H9 (cell line): ENCODE measurements around the gene GAK. TPM values are rescaled to one million over a fixed set of nuclear protein-coding genes. Genes with fewer than 3 reads are reported as not detected.

Experiments used
- DNase-seq: peaks from one replicate; pipeline ENCODE4 v3.0.0-alpha.2; 2017
- H2AFZ ChIP-seq: one replicate; pipeline ENCODE4 v1.6.1; 2013; ENCODE audit warnings: mild to moderate bottlenecking, low read length, control low read depth, moderate library complexity
- H2AK5ac ChIP-seq: 2 replicates; pipeline ENCODE4 v1.6.1; 2013; ENCODE audit warnings: low read length, control low read depth, mixed read lengths; ENCODE audit not compliant: insufficient read length
- H2BK120ac ChIP-seq: one replicate; pipeline ENCODE4 v1.6.1; 2013; ENCODE audit warnings: low read depth, mild to moderate bottlenecking, low read length, control low read depth, inconsistent platforms; ENCODE audit not compliant: poor library complexity, severe bottlenecking
- H2BK12ac ChIP-seq: 2 replicates; pipeline ENCODE4 v1.6.1; 2013; ENCODE audit warnings: low read length, control low read depth, mixed read lengths, low read depth; ENCODE audit not compliant: insufficient read length
- H2BK15ac ChIP-seq: 2 replicates; pipeline ENCODE4 v1.6.1; 2013; ENCODE audit warnings: low read depth, low read length, control low read depth
- H2BK20ac ChIP-seq: one replicate; pipeline ENCODE4 v1.6.1; 2013; ENCODE audit warnings: low read depth, mild to moderate bottlenecking, low read length, control low read depth, inconsistent platforms; ENCODE audit not compliant: poor library complexity, severe bottlenecking
- H2BK5ac ChIP-seq: 2 replicates; pipeline ENCODE4 v1.6.1; 2013; ENCODE audit warnings: low read length, control low read depth, mixed read lengths; ENCODE audit not compliant: insufficient read length
- H3K14ac ChIP-seq: 2 replicates; pipeline ENCODE4 v1.6.1; 2013; ENCODE audit warnings: low read length, control low read depth; ENCODE audit not compliant: insufficient read depth
- H3K18ac ChIP-seq: 2 replicates; pipeline ENCODE4 v1.6.1; 2013; ENCODE audit warnings: low read depth, mild to moderate bottlenecking, mixed read lengths, low read length, control low read depth; ENCODE audit not compliant: insufficient read length
- H3K23ac ChIP-seq: 2 replicates; pipeline ENCODE4 v1.6.1; 2013; ENCODE audit warnings: low read length, control low read depth, mixed read lengths, low read depth; ENCODE audit not compliant: insufficient read length
- H3K23me2 ChIP-seq: 2 replicates; pipeline ENCODE4 v1.6.1; 2013; ENCODE audit warnings: low read depth, mild to moderate bottlenecking, mixed read lengths, low read length, control low read depth; ENCODE audit not compliant: insufficient read length, poor library complexity, severe bottlenecking
- H3K27ac ChIP-seq: 2 replicates; pipeline ENCODE4 v1.5.1; 2013; ENCODE audit warnings: low read length, control low read depth, mixed read lengths, low read depth; ENCODE audit not compliant: insufficient read length
- H3K27me3 ChIP-seq: 2 replicates; pipeline ENCODE4 v1.6.1; 2013; ENCODE audit warnings: low read length, control low read depth, inconsistent platforms; ENCODE audit not compliant: insufficient read depth
- H3K4ac ChIP-seq: 2 replicates; pipeline ENCODE4 v1.6.1; 2013; ENCODE audit warnings: low read depth, mild to moderate bottlenecking, control low read depth, inconsistent platforms, low read length, moderate library complexity
- H3K4me1 ChIP-seq: 2 replicates; pipeline ENCODE4 v1.6.1; 2013; ENCODE audit warnings: low read length, control low read depth, inconsistent platforms; ENCODE audit not compliant: insufficient read depth
- H3K4me2 ChIP-seq: 2 replicates; pipeline ENCODE4 v1.6.1; 2013; ENCODE audit warnings: low read length, control low read depth, mixed read lengths; ENCODE audit not compliant: insufficient read length, insufficient read depth
- H3K56ac ChIP-seq: 2 replicates; pipeline ENCODE4 v1.6.1; 2013; ENCODE audit warnings: low read depth, mild to moderate bottlenecking, mixed read lengths, low read length, control low read depth; ENCODE audit not compliant: insufficient read length
- H3K79me1 ChIP-seq: 2 replicates; pipeline ENCODE4 v1.6.1; 2013; ENCODE audit warnings: low read depth, mild to moderate bottlenecking, moderate library complexity, low read length, control low read depth, inconsistent platforms; ENCODE audit not compliant: insufficient read depth, poor library complexity, severe bottlenecking
- H3K79me2 ChIP-seq: 2 replicates; pipeline ENCODE4 v1.6.1; 2013; ENCODE audit warnings: low read length, control low read depth, inconsistent platforms; ENCODE audit not compliant: insufficient read depth
- H3K9ac ChIP-seq: 2 replicates; pipeline ENCODE4 v1.6.1; 2013; ENCODE audit warnings: low read length, control low read depth, mixed read lengths; ENCODE audit not compliant: insufficient read length; ENCODE audit errors: extremely low read depth
- H3K9me3 ChIP-seq: one replicate; pipeline ENCODE4 v1.6.1; 2013; ENCODE audit warnings: low read depth, low read length, inconsistent platforms; ENCODE audit not compliant: control insufficient read depth
- H3T11ph ChIP-seq: one replicate; pipeline ENCODE4 v1.6.1; 2013; ENCODE audit warnings: mild to moderate bottlenecking, low read length, control low read depth, inconsistent platforms
- H4K20me1 ChIP-seq: one replicate; pipeline ENCODE4 v1.6.1; 2013; ENCODE audit not compliant: control insufficient read depth, insufficient read length, insufficient read depth
- H4K5ac ChIP-seq: 2 replicates; pipeline ENCODE4 v1.6.1; 2013; ENCODE audit warnings: low read depth, mild to moderate bottlenecking, mixed read lengths, low read length, control low read depth; ENCODE audit not compliant: insufficient read length
- H4K8ac ChIP-seq: replicated peaks from 2 replicates; pipeline ENCODE4 v1.6.1; 2013; ENCODE audit warnings: low read length, control low read depth, mixed read lengths, low read depth; ENCODE audit not compliant: insufficient read length
- H4K91ac ChIP-seq: 2 replicates; pipeline ENCODE4 v1.6.1; 2013; ENCODE audit warnings: low read depth, mild to moderate bottlenecking, moderate library complexity, mixed read lengths, low read length, control low read depth; ENCODE audit not compliant: insufficient read length
- H3K27ac Mint-ChIP-seq, 3 experiments: 2 replicates in 2 of 3; 3 replicates in 1 of 3; pipeline ENCODE4 v1.8.0; 2020 to 2021; ENCODE audit warnings: mixed read lengths in 3 of 3, mild to moderate bottlenecking in 1 of 3, moderate library complexity in 1 of 3
- H3K27me3 Mint-ChIP-seq: 2 replicates; pipeline ENCODE4 v1.8.0; 2021; ENCODE audit warnings: low read depth, mild to moderate bottlenecking, moderate library complexity, mixed read lengths
- H3K36me3 Mint-ChIP-seq, 3 experiments: 2 replicates in 2 of 3; 3 replicates in 1 of 3; pipeline ENCODE4 v1.8.0; 2020 to 2021; ENCODE audit warnings: low read depth in 3 of 3, mixed read lengths in 3 of 3; ENCODE audit not compliant: insufficient read depth in 1 of 3
- H3K4me1 Mint-ChIP-seq, 2 experiments: 2 replicates each; pipeline ENCODE4 v1.8.0; 2020; ENCODE audit warnings: mixed read lengths in 2 of 2
- H3K4me3 Mint-ChIP-seq, 2 experiments: 2 replicates in 1 of 2; 3 replicates in 1 of 2; pipeline ENCODE4 v1.8.0; 2020 to 2021; ENCODE audit warnings: mild to moderate bottlenecking in 2 of 2, mixed read lengths in 2 of 2, moderate library complexity in 1 of 2
- H3K9me3 Mint-ChIP-seq, 2 experiments: 2 replicates in 1 of 2; 3 replicates in 1 of 2; pipeline ENCODE4 v1.8.0; 2020; ENCODE audit warnings: mild to moderate bottlenecking in 2 of 2, mixed read lengths in 2 of 2, moderate library complexity in 1 of 2
- CTCF ChIP-seq: fragments of 200-600 bp; sonication (generic); conservative IDR thresholded peaks from 3 replicates; pipeline ENCODE4 v1.8.0; 2021; ENCODE audit warnings: antibody characterized with exemption, mild to moderate bottlenecking
- WGBS: extraction: QIAGEN DNeasy Blood & Tissue Kit; methylation state at CpG from one replicate; pipeline ENCODE4 v1.1.7; 2013; ENCODE audit warnings: missing lambda C conversion rate, low lambda C conversion rate, mixed read lengths; ENCODE audit not compliant: insufficient read length; ENCODE audit errors: extremely low coverage; 5-methylcytosine and 5-hydroxymethylcytosine counted together
- total RNA-seq: library from RNA; stranded (reverse); gene quantifications from 2 replicates; pipeline ENCODE4 v1.2.1, GENCODE V29; 2021

The GAK gene
- total RNA-seq, 1 experiment from 2014 or later: 80.7 TPM

- peaks cover 0 to 2% of the 10 kb centered on the region in 2 experiments; a peak in 1 of 5 replicates for H3K9me3 Mint-ChIP-seq
- no peak overlapping the region for H2BK12ac ChIP-seq
- no peak overlapping the region for H4K8ac ChIP-seq
- no peak for DNase-seq
- H3K79me2 ChIP-seq: no peaks in the 10 kb centered on the region
- H3K23me2 ChIP-seq: no peaks in the 10 kb centered on the region
- H3K4me1 ChIP-seq: no peaks in the 10 kb centered on the region
- H3K4me3 Mint-ChIP-seq: no peak overlapping the region
- peaks cover 58% of the 10 kb centered on the region for H3K27me3 Mint-ChIP-seq
- no peak overlapping the region for H4K5ac ChIP-seq
- no peaks in the 10 kb centered on the region for H3K9me3 ChIP-seq
- no peak overlapping the region for H3K9ac ChIP-seq
- H2AFZ ChIP-seq: no peak overlapping the region
- no peaks in the 10 kb centered on the region for H3K79me1 ChIP-seq
- no peak overlapping the region for H3K56ac ChIP-seq
- H2BK5ac ChIP-seq: no peak overlapping the region
- H3K4ac ChIP-seq: no peak overlapping the region
- H3K14ac ChIP-seq: no peak overlapping the region; the same call in 1 of the 2 replicates
- H2BK20ac ChIP-seq: no peak overlapping the region
- H3T11ph ChIP-seq: no peak overlapping the region
- WGBS: no CpG with 5 or more reads among the region's 3 CpGs
- H2BK120ac ChIP-seq: no peak overlapping the region
- H3K4me2 ChIP-seq: no peak overlapping the region
- H3K27ac Mint-ChIP-seq: peak overlapping the region in 1 of 3 experiments; percentile 59; a peak in 1 of 7 replicates
- no peaks in the 10 kb centered on the region for H4K20me1 ChIP-seq
- peaks cover 9% of the 10 kb centered on the region; the same call in 1 of the 2 replicates for H3K27me3 ChIP-seq
- H3K4me1 Mint-ChIP-seq: no peaks in the 10 kb centered on the region
- H3K23ac ChIP-seq: no peak overlapping the region
- TF ChIP-seq CTCF: no peak
- no peak overlapping the region for H3K18ac ChIP-seq
- H2BK15ac ChIP-seq: no peak overlapping the region
- H4K91ac ChIP-seq: no peak overlapping the region
- peaks cover 0 to 1% (median 0%) of the 10 kb centered on the region in 3 experiments; a peak in 1 of 7 replicates for H3K36me3 Mint-ChIP-seq
- H3K27ac ChIP-seq: no peak overlapping the region
- no peak overlapping the region for H2AK5ac ChIP-seq
These were observed 100.7 kb downstream of the GAK start for GRCh38 chr4:831483-831805.
